GM18519 (cell line): ENCODE measurements around the gene RFX2.

Experiments used
- ATAC-seq: cut with Tn5 transposase; IDR thresholded peaks from one replicate; pipeline ENCODE4 v1.9.1; 2021; ENCODE audit warnings: mild to moderate bottlenecking, moderate library complexity; ENCODE audit not compliant: unreplicated experiment, low FRiP score

The RFX2 gene

GRCh38 chr19:6062274-6062673 is 48.0 kb downstream of the RFX2 start:
- no peak for ATAC-seq

- no peak for ATAC-seq
These were observed 48.7 kb downstream of the RFX2 start for GRCh38 chr19:6061376-6062130.

GRCh38 chr19:6060600-6061375 is 49.5 kb downstream of the RFX2 start:
- no peak for ATAC-seq

GRCh38 chr19:6059988-6060599 is 50.2 kb downstream of the RFX2 start:
- no peak for ATAC-seq

DNA sequence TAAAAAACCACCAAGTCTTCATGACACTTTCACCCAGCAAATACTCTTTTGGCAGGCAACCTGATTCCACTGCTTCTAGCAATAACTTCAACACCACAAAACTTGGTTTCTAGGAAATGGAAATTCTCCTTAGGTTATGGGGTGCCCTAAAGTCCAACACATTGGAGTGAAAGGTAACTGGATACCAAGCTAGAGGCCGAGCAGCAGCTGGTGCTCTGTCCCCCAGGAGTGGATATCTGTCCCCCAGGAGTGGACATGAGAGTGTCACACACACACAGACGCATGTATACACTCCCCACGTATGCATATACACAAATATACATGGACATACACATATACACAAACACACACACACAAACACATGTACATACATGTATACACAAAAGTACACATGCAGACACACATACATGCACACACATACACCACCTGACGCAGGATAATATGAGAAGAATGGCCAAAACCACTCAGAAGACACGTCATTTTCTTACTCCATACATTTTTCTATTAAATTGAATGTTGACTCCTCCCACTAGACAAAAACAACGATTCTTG is 50.8 kb downstream of the RFX2 start:
- ATAC-seq, result no peak

GRCh38 chr19:6058518-6059201 is 51.6 kb downstream of the RFX2 start:
- no peak for ATAC-seq

- no peak for ATAC-seq
These were observed 52.4 kb downstream of the RFX2 start for GRCh38 chr19:6057651-6058517.

DNA sequence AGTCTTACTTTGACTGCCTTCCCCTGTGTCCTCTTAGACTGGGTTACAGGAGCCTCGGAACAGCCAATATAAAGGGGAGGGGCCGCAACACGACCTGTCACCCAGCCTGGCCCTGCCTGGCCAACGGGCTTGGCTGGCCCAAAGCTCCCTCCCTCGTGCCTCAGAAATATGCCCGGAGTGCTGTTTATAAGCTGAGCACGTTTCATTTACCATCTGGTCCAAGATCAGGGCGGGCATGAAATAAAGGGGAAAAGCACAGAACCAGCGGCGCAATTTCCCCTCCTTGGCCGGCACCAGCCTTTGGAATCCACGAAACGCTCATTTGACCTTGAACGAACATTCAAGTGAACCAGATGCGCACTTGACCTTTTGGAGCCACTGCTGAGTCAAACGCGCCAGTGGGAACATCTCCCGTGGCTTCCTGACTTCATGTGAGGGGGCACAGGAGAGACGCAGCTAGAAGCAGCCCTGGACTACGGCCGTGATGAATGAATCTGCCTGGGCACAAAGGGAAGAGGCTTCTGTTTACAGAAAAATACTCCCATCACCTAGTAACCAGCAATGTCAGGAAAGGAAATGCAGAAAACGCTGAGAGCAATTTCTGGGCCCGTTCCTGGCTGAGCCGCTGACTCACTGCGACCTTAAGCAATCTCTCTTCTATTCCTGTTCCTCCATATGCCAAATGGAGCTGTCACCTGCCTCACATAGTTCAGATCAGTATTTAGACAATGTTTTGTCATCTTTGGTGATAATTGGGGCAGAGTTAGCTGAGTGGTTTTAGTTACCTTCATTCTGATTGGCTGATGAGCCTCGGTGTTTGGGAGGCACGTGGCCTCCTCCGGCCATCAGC is 53.3 kb downstream of the RFX2 start:
- ATAC-seq, result no peak

GRCh38 chr19:6056282-6056741 is 54.0 kb downstream of the RFX2 start:
- no peak for ATAC-seq

- no peak for ATAC-seq
These were observed 55.1 kb downstream of the RFX2 start for GRCh38 chr19:6055013-6055795.

GRCh38 chr19:6048793-6049405 is 61.4 kb downstream of the RFX2 start:
- no peak for ATAC-seq

DNA sequence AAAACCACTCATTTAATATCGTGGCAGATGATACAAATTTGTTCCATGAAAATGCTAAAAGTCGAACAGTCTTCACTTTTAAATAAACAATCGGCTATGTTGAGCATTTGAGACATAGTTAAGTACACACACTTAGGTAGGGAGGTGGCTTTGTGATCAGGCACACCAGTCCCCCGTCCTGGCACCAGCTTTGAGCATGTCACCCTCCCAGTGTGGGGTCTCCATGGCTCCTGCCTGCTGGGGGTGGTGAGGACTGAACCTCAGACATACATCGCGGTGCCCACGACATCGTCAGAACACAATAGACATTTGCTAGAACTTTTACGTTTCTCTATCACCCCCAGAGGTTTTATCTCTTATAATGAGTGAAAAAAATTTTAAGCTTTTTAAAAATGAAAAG is 62.0 kb downstream of the RFX2 start:
- ATAC-seq, result no peak

DNA sequence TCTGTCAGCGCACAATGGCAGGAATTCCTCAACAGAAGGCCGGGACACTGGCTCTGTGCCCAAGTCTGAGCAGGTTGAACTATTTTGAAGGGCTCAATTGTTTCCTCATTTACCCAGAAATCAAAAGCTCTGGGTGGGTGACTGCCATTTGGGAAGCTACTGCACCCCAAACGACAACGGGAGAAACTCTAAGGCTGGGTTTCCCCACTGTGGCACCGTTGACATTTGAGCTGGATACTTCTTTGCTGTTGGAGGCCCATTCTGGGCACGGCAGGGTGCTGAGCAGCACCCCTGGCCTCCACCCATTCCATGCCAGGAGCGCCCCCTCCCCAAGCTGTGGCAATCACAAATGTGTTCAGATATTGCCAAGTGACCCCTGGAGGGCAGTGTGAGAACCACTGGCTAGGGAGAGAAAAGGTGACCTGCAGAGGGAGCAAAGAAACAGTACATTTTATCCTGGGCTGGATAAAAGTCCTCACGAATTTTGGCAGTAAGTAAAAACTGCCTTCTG is 62.5 kb downstream of the RFX2 start:
- no peak for ATAC-seq

DNA sequence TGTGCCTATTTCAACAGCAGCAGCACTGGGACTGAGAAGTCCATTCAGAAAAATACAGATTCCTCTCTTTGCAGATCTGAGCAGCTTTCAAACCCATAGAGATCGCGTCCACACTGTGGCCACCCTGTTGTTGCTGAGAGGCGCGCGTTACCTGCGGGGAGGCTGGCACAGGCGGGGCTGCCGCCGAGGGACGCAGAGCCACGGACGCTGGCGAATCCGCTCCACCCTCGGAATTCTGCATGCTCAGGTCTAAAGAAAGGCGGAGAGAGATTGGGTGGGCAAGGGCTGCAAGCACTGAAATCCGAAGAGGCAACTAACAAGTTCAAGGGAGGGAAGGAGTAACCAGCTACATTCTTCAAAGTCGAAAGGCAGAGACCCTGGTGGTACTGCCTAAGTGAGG is 63.0 kb downstream of the RFX2 start:
- ATAC-seq, result no peak

DNA sequence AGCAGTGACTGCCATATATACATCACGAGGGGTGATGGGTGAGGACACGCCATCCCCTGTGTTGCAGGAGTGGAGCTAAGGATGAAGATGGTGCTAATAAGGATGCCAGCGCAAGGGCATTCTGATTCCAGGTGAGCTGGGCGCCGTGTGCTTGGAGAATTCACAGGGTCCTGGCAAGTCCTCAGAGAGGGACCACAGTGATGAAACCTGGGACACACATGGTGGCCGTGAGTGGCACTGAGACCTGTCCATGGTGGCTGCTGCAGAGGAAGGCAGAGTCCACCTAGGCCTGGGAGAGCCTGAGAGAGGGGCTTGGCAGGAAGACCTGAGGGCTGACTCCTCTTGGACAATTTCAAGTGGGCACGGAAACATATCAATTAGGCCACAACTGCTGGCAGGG is 65.2 kb downstream of the RFX2 start:
- no peak for ATAC-seq

- ATAC-seq, result no peak
These were observed 66.1 kb downstream of the RFX2 start for GRCh38 chr19:6044056-6044805.
